Measurements from ENCODE around the gene PHF2.

- TF ChIP-seq CTCF (IDR thresholded peaks at IDR 0.05) (no peak), E2F1 (CRISPR knock-in tag; IDR thresholded peaks at IDR 0.05) (no peak), ZNF512 (CRISPR knock-in tag; IDR thresholded peaks at IDR 0.05; ENCODE audit: borderline replicate concordance) (no peak), ATF6 (CRISPR knock-in tag; IDR thresholded peaks at IDR 0.05) (no peak), ARID4B (CRISPR knock-in tag; IDR thresholded peaks at IDR 0.05; ENCODE audit: borderline replicate concordance) (no peak), PRDM15 (CRISPR knock-in tag; IDR thresholded peaks at IDR 0.05) (no peak), ATF2 (CRISPR knock-in tag; IDR thresholded peaks at IDR 0.05; ENCODE audit: borderline replicate concordance, low read depth) (no peak)
Measured at GRCh38 chr9:93676310-93677047, 100.1 kb downstream of the PHF2 start.
